ENCODE results near the gene LST1.

LST1 gene

GRCh38 chr6:31634131-31634530 lies 48.1 kb downstream of the LST1 start:
- TF ChIP-seq CTCF (IDR thresholded peaks at IDR 0.05; ENCODE audit: control insufficient read depth, insufficient read depth, low read depth, low read length, missing control alignments), result no peak
- H3K4me3 ChIP-seq (ENCODE audit: control insufficient read depth, low read depth, low read length), result no peak overlapping the region
- no peak for DNase-seq (ENCODE audit: low read depth)

GRCh38 chr6:31634969-31635575 lies 49.0 kb downstream of the LST1 start:
- no peak for TF ChIP-seq CTCF (IDR thresholded peaks at IDR 0.05; ENCODE audit: control insufficient read depth, insufficient read depth, low read depth, low read length, missing control alignments)
- DNase-seq (ENCODE audit: low read depth), result no peak
- no peak overlapping the region for H3K4me3 ChIP-seq (ENCODE audit: control insufficient read depth, low read depth, low read length)

- H3K4me3 ChIP-seq (ENCODE audit: control insufficient read depth, low read depth, low read length), result no peak overlapping the region
- no peak for DNase-seq (ENCODE audit: low read depth)
- no peak for TF ChIP-seq CTCF (IDR thresholded peaks at IDR 0.05; ENCODE audit: control insufficient read depth, insufficient read depth, low read depth, low read length, missing control alignments)
Measured at GRCh38 chr6:31636698-31637596, 50.9 kb downstream of the LST1 start.
